Measurements from ENCODE around the gene KRT7. TPM values are rescaled to one million over a fixed set of nuclear protein-coding genes. Genes with fewer than 3 reads are reported as not detected.
"Not testable (repeated sequence)": the region's sequence is repeated elsewhere in the genome, so short reads cannot be mapped to it uniquely, and the experiment has no call there.

The KRT7 gene
- total RNA-seq, 2 donors from 2014 or later = 0.36 to 8.0 TPM

DNA sequence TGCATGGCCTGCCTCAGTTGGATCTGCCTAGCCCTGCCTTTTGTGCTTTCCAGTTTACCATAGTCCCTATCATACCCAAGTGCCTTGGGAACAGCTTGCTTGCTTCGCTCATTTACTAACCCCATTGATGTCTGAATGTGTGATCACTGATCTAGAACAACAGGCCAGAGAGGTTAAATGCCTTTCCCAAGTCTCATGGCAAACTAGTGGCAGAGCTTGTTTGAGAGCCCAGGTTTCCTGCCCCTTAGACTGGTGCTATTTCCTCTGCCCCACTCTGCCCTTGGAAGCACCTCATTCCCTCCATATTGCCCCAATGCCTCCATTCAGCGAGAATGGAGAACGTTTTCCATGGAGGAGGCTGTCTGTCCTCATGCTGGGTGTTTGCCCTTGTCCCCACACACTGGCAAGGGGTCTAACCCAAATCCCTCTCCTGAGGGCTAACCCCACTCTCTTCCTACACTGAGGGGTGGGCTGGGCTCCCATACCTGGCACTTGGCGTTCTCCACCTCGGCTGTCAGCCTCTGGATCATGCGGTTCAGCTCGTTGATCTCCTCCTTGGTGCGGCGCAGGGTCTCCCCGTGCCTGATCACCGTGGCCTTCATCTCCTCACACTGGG is 19.8 kb downstream of the KRT7 start:
- no peak for ATAC-seq
- Mint-ChIP-seq H3K9me3 (no peaks in the 10 kb centered on the region), H3K27ac (no peak overlapping the region), H3K36me3 (peaks cover 0 to 6% of the 10 kb centered on the region in 2 donors)
- peak in 1 of 2 donors; percentile 49 for DNase-seq (ENCODE audit: low spot score in 2 of 2)

DNA sequence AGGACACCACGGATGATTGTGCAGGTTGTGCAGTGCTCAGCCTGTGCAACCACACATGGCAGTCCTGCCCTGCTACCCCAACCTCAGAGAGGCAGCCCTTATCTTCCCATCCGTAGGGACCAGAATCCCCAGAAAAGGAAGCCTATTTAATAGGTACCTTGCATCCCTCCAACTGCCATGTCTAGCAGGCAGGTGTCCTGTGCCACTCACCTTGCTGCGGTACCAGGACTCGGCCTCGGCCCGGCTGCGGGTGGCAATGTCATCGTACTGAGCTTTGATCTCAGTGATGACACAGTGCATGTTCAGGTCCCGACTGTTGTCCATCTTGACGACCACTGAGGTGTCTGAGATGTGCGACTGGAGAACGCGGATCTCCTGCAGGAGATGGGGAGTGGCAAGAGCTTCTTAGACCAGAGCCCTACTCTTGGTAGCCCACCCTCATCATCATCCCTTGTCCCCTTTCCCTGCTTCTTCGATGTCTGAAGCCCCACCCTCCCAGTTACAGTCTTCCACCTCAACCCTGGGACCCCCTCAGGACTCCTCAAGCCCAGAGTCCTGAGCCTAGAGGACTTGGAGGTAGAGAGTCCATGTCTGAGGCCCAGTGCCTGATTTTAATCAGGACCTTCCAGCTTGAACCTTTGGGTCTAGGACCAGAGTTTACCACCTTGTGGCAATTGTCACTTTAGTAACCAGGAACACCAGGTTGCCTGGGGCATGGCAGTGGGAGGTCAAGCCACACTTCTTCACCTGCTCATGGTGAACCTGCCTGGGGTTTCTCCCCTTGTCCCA is 20.5 kb downstream of the KRT7 start:
- no peaks in the 10 kb centered on the region for H3K9me3 Mint-ChIP-seq
- DNase-seq (ENCODE audit: low spot score in 2 of 2) (peak in 1 of 2 donors; percentile 47), ATAC-seq (no peak)
- peaks cover 0 to 6% of the 10 kb centered on the region in 2 donors for H3K36me3 Mint-ChIP-seq
- no peak overlapping the region for H3K27ac Mint-ChIP-seq

DNA sequence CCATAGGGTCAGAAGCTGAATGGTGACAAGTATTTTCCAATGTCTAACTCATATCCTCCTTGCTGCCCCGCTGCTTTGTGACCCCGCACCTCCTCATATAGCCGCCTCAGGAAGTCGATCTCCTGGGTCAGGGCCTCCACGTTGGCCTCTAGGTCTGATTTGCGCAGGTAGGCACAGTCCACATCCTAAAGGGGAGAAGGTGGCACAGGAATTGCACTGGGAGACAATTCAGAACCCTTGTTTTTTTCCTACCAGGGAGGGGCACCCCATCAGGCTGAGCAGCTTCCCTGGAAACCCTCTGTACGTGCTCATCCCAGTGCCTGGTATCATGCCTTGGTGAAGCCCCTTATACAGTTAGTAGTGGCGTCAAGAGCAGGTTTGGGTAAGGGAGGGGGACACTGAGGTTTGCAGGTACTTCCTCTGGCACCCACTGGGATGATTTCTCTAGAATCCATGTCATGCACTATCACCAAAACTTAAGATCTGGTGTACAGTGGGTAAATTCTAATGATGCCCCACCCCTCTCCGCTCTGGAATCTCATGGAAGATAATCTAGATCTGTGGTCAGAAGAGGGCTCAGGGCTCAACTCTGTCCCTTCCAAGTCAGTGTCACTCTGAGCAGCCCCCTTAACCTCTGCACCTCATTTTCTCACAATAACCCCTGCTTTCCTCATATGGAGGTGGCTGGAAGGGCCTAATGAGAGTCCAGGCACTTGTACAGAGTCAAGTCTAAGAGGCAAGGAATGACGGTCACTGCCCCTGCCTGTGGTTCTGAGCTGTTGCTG is 21.3 kb downstream of the KRT7 start:
- H3K9me3 Mint-ChIP-seq = no peaks in the 10 kb centered on the region
- no peak overlapping the region for H3K27ac Mint-ChIP-seq
- H3K36me3 Mint-ChIP-seq = peaks cover 4 to 6% of the 10 kb centered on the region in 2 donors
- DNase-seq (ENCODE audit: low spot score in 2 of 2) = no peak
- ATAC-seq = no peak

DNA sequence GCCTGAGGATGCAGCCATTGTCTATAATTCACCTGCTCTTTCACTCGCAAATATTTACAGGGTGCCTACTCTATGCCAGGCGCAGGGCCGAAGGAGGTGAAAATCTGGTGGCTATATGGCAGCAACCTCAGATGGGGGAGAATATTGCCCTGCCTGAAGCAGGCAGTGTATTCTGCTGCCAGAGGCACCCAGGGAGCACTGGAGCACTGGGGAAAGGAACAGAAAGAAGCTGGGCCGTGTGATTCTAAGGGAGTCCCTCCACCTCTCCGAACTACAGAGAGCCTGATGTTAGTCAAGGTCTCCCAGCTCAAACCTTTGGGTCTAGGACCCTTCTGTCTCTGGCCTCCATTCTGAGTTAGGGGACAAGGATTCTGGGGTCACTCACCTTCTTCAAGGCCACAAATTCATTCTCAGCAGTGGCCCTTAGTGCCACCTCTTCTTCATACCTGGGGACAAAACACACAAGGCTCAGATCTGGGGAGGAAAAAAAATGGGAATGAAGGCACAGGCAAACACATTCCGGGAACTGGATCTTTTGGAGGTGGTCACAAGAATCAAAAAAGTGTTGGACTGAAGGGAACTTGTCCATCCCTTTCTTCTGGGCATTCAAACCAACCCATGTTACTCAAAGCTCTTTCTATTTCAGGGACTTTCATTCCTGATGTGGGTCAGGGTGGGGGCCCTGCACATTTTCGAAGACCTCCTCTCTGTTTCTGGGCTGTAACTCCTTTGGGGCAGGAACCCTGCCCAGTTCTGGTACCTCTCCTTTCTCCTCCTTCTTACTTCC is 22.1 kb downstream of the KRT7 start:
- peaks cover 0 to 6% of the 10 kb centered on the region in 2 donors for H3K36me3 Mint-ChIP-seq
- no peaks in the 10 kb centered on the region for H3K9me3 Mint-ChIP-seq
- H3K27ac Mint-ChIP-seq = no peak overlapping the region
- ATAC-seq (no peak), DNase-seq (ENCODE audit: low spot score in 2 of 2) (no peak)

DNA sequence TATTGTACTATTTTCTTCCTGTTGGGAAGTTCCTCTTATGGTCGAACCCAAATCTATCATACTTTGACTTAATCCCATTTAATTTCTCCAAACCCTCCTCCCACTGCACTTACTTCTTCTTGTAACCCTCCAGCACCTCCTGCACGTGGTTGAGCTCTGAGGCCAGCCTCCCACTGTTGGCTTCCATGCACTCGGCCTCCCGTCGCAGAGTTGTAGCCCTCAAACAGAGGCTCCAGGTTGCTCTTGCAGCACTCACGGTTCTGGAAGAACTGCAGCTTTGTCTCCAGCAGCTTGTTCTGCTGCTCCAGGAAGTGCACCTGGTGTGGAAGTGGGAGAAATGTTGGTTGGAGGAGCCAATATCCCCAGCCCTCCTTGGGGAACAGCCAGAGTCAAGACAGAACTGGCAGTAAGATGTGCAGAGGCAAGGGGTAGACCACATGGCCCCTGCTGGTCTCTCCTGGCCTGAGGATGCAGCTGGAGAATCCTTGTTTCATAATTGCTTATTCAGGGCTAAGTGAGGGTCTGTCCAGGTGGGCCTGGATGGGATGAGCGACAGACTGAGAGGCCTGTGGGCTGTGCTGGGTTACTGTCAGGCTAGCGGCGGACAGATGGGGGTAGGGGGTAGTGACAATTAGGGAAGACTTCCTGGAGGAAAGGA is 23.0 kb downstream of the KRT7 start:
- no peak for ATAC-seq
- H3K27ac Mint-ChIP-seq = no peak overlapping the region
- DNase-seq (ENCODE audit: low spot score in 2 of 2) = peak in 1 of 2 donors; percentile 18
- H3K9me3 Mint-ChIP-seq = no peaks in the 10 kb centered on the region
- H3K36me3 Mint-ChIP-seq = peaks cover 0 to 13% of the 10 kb centered on the region in 2 donors

DNA sequence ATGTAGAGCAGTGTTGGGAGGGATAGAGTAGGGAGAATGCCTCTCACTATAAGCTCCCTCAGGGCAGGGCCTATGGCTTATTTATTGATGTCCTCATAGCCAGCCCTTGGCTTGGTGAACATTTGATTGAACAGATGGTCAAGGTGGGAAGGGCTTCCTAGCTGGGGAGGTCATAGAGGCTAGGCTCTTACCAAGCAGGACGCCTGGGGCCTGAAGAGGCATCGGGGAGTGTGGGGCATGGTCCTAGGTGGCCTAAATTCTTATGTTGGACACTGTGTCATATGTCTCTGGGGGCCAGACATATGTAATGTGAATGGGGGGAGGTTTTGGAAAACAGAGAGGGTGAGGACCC is 23.5 kb downstream of the KRT7 start:
- Mint-ChIP-seq H3K9me3 (no peaks in the 10 kb centered on the region), H3K36me3 (peaks cover 0 to 15% of the 10 kb centered on the region in 2 donors), H3K27ac (no peak overlapping the region)
- DNase-seq (ENCODE audit: low spot score in 2 of 2) (no peak), ATAC-seq (no peak)

DNA sequence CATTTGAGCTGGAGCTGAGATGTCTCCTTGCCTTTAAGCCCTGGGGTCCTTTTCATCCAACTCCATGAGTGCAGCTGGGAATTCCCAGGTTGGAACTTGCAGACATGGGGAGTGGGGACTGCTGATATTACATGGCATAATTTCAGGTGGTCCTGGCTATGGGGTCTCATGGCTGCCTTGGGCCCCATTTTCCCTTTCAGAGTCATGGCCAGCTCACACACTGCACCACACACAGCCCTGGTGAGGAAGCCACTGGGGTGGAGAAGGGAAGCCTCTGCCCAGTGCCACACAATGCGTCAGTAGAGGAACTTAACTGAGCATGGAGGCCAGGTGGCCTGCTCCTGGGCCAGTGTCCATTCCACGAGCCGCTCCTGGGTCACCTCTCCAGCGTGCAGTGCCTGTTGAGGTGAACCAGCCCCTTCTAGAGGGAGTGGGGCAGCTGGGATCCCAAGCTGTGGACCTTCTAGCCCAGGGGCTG is 24.1 kb downstream of the KRT7 start:
- ATAC-seq (no peak), DNase-seq (ENCODE audit: low spot score in 2 of 2) (peak in 1 of 2 donors; percentile 26)
- no peaks in the 10 kb centered on the region for H3K9me3 Mint-ChIP-seq
- no peak overlapping the region for H3K27ac Mint-ChIP-seq
- H3K36me3 Mint-ChIP-seq = peaks cover 0 to 15% of the 10 kb centered on the region in 2 donors

DNA sequence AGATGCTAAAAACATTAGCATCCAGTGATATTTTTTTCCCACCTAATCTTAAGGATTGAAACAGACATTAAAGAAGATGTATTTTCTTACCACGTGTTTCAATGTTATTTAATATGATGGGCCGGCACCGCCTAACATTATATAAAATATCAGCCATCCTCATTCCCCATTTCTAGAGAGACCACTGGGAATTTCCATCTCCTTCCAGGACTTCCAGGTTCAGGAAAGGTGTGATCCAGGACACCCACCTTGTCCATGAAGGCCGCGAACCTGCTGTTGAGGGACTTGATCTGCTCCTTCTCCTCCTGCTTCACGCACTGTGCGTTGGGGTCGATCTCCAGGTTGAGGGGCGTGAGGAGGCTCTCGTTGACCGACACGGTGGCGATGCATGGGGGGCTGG is 24.9 kb downstream of the KRT7 start:
- ATAC-seq, H3K9me3 Mint-ChIP-seq, H3K27ac Mint-ChIP-seq: not testable (repeated sequence)
- peak in 1 of 2 donors; percentile 9 for DNase-seq (ENCODE audit: low spot score in 2 of 2)
- peaks cover 0 to 15% of the 10 kb centered on the region in 2 donors for H3K36me3 Mint-ChIP-seq

DNA sequence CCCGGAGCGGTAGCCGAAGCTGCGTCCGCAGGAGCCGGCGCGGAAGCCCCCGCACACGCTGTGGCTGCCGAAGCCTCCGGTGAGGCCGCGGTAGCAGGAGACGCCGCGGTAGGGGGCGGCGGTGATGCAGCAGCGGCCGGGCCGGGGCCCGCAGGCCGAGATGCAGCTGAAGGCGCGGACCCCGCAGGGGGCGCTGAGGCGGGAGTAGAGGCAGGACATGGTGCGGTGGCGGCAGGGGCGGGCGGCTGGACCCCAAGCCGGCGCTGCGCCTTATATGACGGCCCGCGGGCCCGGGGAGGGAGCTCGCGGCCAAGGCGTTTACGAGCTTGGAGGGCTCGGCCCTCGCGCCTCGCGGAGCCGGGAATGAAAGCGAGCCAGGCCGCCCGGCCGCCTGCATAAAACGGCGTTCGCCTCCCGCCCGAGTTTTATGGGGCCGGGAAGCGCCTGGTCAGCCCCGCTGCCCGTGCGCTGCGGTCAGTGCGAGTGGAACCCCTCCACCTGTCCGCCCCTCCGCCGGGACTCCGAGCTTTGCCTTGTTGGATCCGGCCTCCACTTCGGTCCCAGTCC is 25.4 kb downstream of the KRT7 start:
- H3K27ac Mint-ChIP-seq = no peak overlapping the region
- DNase-seq (ENCODE audit: low spot score in 2 of 2) = peak in 1 of 2 donors; percentile 28
- H3K9me3 Mint-ChIP-seq = no peaks in the 10 kb centered on the region
- H3K36me3 Mint-ChIP-seq = peaks cover 0 to 15% of the 10 kb centered on the region in 2 donors
- peak in 1 of 2 donors; percentile 41 for ATAC-seq

DNA sequence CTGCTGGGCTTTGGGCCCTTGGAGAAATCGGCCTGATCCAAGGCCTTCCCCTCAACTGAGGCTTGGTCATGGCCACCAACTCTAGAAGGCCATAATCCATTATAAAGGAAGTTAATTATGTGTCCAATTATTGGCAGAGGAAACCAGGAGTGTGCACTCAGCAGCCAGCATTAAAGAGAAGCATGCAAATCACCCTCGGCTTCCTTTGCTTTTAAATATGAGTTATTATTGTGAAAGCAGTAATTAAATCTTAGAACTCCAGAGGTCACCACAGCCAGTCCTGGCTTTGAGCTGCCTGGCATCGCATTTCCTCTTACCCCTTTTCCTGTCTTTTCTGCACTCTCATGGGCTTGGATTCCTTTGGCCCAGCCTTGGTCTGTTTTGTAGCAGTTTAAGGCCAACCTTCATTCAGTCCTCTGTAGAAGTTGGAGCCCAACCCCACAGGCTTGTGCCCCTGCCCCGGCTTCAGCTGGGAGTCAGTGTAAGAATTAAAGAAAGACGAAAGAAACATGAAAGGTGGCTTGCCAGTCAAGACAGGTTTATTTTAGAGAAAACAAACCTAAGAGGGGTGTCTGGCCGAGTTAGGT is 26.7 kb downstream of the KRT7 start:
- peak in 1 of 2 donors; percentile 11 for DNase-seq (ENCODE audit: low spot score in 2 of 2)
- ATAC-seq = no peak
- H3K9me3 Mint-ChIP-seq = no peaks in the 10 kb centered on the region
- no peak overlapping the region for H3K27ac Mint-ChIP-seq
- peaks cover 0 to 15% of the 10 kb centered on the region in 2 donors for H3K36me3 Mint-ChIP-seq

DNA sequence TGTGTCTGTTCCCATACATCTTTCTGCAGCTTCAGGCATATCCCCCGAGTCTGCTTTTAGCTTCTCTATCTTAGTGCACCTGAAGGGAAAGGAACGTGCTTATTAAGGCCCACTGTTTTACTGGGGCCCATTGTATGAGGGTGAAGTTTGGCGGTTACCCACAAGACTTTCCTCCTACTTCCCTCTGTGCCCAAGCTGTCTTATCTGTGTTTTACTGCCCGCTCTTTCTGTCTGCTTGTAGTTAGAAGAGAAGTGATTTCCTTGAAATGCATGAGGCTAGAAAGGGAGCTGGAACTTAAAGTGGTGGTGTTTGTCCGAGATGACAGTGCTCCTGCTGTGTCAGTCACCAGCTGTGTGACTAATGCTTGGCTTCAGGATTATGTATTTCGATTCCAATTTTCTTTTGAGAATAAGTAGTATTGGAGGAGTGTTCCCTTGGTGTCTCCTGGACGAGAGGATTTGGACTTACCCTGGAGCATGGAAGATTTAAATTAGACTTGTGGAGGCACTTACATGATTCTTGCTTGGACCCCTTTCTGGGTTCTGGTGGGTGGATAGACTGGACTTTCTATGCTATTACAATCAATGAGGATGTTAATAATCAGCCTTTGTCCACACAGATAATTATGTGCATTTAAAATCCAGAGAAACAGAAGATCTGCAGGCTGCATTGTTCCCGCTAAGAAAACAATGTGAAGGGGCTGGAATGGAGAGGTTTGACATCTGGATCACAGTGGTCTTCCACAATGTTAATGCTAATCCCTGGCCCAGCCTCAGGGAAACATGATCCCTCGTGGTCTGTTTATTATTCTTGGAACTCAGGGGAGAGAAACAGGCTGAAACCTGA is 27.5 kb downstream of the KRT7 start:
- H3K36me3 Mint-ChIP-seq = peaks cover 0 to 15% of the 10 kb centered on the region in 2 donors
- peak in 1 of 2 donors; percentile 30 for DNase-seq (ENCODE audit: low spot score in 2 of 2)
- no peak for ATAC-seq
- no peak overlapping the region for H3K27ac Mint-ChIP-seq
- H3K9me3 Mint-ChIP-seq = no peaks in the 10 kb centered on the region

DNA sequence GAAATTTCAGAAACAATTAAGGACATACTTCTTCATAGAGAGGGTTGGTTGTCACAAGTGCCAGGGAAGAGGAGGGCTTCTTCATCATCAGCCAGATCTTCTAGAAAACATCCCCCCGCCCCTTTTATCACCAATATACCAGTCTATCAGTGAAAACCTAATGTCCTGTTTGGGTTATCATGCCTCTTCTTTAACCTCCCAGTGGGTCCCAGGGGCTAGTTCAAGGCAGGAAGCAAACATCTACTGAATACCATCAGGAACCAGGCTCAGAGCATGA is 28.1 kb downstream of the KRT7 start:
- ATAC-seq (no peak), DNase-seq (ENCODE audit: low spot score in 2 of 2) (no peak)
- no peak overlapping the region for H3K27ac Mint-ChIP-seq
- H3K36me3 Mint-ChIP-seq = peaks cover 0 to 15% of the 10 kb centered on the region in 2 donors
- H3K9me3 Mint-ChIP-seq = no peaks in the 10 kb centered on the region

DNA sequence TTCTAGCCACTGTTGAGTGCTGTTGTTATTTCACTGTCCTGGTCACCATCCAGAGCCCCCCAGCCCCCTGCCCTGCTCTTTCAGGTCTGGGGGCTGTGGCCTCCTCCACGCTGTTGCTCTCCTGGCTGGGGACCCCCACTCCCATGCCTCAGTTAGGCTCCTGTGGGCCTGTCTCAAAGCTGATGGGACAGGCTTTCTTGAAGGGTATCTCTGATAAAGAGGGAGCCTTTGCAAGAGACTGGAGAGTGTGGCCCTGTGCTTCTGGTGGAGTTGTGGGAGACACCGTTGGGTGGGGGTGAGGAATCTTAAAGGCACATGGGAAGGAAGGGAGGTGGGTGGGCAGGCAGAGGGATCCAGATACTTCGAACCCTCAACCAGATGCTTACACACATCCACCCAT is 29.2 kb downstream of the KRT7 start:
- no peak overlapping the region for H3K27ac Mint-ChIP-seq
- no peaks in the 10 kb centered on the region for H3K9me3 Mint-ChIP-seq
- peaks cover 0 to 15% of the 10 kb centered on the region in 2 donors for H3K36me3 Mint-ChIP-seq
- DNase-seq (ENCODE audit: low spot score in 2 of 2) = peak in 1 of 2 donors; percentile 7
- ATAC-seq = no peak

DNA sequence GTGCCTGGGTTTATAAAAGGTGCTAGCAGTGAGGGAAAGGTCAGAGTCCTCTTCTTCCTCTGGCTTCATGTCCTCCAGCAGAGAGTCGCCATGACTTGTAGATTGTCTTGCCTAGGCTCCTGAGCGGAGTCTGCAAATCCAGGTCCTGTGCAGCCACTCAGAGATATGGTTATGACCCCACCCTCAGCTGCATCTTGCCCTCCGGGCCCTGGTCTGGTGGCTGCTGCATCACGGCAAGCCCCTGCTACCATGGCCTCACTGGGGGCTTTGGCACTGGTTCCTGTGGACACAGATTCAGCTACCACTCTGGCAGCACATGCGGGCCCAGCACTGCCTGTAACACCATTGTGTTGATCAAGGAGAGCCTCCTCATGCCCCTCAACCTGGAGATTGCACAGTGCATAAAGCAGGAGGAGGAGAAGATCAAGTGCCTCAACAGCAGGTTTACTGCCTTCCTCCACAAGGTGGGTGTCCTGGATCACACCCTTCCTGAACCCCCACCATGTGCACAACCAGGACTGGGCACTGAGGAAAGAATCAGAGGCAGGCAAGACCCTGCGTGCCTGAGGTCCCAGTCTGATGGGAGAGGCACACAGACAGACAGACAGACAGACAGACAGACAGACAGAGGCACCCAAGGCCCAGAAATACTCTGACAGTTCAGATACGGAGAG is 30.9 kb downstream of the KRT7 start:
- no peaks in the 10 kb centered on the region for H3K9me3 Mint-ChIP-seq
- DNase-seq (ENCODE audit: low spot score in 2 of 2) (peak in 1 of 2 donors; percentile 38), ATAC-seq (no peak)
- peaks cover 0 to 15% of the 10 kb centered on the region in 2 donors for H3K36me3 Mint-ChIP-seq
- H3K27ac Mint-ChIP-seq = no peak overlapping the region
